GDM1 (cell line): ENCODE measurements around the gene PDK3.

Experiments used
- DNase-seq: peaks from one replicate; lab custom pipeline; 2025; lab: John Stamatoyannopoulos, UW

The PDK3 gene

DNA sequence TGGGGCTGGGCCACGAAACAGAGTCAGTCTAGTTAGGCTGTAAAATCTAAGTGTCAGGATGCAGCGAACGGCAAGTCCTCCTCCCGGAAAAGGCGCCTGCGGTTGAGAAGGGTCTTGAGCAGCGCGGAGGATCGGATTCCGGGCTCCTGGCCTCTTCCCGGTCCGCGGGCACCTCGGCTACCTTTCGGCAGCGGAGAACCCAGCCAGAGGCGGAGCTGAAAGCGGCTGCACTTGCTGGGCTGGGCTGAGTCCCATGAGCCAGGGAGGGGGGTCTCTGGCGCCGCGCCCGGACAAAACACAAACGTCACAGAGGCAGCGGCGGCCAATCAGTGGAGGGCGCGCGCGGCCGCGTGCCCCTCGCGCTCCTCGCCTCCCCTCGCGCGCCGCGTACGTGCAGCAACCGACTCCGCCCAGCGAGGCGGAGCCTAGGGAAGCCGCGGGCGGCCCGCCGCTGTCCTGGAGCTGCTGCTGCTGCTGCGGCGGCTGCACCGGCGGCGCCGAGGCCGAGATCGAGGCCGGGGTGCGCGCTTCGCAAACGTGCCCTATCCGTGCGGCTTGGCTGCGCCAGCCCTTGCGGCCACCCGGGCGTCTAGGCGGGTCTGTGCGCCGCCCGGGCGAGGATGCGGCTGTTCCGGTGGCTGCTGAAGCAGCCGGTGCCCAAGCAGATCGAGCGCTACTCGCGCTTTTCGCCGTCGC is at the start of gene PDK3:
PDK3 (plus strand) TSS at position 451 of the 696 bp plus-strand sequence; CDS start at position 621, 170 bp downstream.
- DNase-seq: peak; percentile 89

- DNase-seq: no peak
Measured at GRCh38 chrX:24415921-24416320, 49.2 kb upstream of the PDK3 start.

DNA sequence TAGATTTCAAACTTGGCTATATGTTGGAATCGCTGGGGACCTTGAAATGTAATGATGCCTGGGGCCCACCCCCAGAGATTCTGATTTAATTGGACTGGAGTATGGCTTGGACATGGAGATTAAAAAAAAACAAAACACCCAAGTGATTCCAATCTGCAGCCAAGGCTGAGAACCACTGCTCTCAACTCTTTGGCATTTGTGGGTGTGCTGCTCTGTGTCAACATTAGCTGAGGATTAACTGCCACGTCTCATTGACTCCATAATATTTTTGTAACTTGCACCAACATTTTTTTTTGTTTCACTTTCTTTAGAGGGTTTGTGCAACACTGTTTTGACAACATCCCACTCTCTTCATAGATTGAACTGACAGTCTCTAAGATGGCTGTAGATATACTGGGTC is 41.1 kb upstream of the PDK3 start:
- no peak for DNase-seq

- DNase-seq: no peak
Measured at GRCh38 chrX:24424948-24425347, 40.1 kb upstream of the PDK3 start.

GRCh38 chrX:24425806-24426205 is 39.3 kb upstream of the PDK3 start:
- no peak for DNase-seq

- no peak for DNase-seq
Measured at GRCh38 chrX:24426340-24426913, 38.7 kb upstream of the PDK3 start.

DNA sequence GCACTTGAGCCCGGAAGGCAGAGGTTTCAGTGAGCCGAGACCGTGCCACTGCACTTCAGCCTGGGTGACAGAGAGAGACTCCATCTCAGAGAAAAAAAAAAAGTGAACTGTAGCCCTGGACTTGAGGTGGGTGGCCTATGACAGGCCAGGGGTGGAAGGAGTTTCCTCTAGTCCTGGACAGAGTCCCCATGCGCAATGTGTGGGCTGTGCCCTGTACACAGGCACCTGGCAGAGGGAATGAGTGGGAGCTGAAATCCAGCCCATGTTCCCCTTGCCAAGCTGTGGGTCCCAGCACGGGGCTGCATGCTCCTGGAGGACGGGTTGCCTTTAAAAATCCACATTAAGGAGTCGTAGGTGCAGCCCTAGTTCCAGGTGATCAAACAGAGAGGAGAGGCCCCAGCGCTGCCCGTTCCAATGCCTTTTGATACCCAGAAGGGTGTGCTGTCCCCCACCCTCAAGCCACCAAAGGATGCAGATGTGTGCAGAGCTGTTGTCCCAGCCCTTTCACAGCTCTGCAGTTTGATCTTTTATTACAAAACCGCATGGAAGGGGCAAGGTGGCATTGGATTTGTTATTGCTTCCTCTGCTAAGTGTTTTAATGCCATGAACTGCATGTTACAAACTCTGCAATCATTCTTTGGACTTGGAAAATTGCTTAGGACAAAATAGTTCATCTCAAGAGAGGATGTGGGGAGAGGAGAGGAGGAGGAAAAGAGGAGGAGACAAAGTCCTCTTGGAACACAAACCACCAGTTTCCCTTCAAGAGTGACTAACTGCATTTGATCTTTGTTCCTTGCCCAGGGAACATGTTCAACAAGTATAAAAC is 38.0 kb upstream of the PDK3 start:
- no peak for DNase-seq

DNA sequence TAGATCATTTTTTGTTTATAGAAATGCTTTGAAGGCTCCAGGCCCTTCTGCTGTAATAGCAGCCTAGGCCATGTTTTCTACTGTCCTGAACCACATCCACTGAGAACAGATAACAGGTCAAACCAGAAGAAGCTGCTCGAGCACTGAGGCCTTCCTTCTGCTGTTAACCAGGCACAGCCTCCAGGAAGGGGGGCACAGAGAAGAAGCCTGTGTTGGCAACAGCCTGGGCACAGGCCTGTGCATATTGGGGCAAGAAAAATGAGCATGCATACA is 37.4 kb upstream of the PDK3 start:
- no peak for DNase-seq

- no peak for DNase-seq
Measured at GRCh38 chrX:24428516-24428915, 36.6 kb upstream of the PDK3 start.

GRCh38 chrX:24435060-24435459 is 30.0 kb upstream of the PDK3 start:
- no peak for DNase-seq

- no peak for DNase-seq
Measured at GRCh38 chrX:24443918-24444317, 21.2 kb upstream of the PDK3 start.

DNA sequence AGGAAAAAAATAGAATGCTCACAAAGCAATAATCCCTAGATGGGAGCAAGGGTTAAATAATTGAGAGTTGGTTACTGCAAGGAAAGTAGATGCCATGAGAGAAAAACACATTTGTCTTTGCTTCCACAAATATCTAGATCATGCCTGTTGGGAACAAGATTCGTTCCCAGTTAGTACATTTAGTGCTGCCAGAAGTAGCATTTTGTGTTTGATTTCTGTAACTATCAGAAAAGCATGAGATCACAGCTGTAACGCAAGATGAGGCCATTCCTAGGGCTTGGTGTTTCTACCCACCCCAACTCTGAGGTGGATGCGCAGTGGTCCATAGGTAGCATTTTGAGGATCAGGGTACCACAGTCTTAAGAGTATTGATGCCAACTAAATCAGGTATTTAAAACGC is 20.4 kb upstream of the PDK3 start:
- no peak for DNase-seq

- no peak for DNase-seq
Measured at GRCh38 chrX:24448762-24449250, 16.3 kb upstream of the PDK3 start.

- DNase-seq: no peak
Measured at GRCh38 chrX:24463077-24463476, 2.0 kb upstream of the PDK3 start.

DNA sequence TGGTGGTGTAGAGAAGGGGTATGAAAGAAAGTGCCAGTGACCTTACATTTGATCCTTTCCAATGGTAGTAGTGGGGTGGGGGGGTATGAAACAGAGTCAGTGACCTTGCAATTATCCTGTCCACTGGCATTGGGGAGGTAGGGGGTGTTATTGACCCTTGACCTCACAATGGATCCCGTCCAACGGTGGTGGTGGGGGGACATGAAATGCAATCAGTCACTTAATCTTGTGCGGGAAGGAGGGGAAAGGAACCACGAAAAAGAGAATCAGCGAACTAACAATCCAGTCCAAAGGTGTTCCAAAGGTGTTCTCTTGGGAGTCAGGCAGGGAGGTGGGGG is 619 bp upstream of the PDK3 start:
- DNase-seq: no peak

- DNase-seq: no peak
Measured at GRCh38 chrX:24465532-24465865, 413 bp downstream of the PDK3 start.

DNA sequence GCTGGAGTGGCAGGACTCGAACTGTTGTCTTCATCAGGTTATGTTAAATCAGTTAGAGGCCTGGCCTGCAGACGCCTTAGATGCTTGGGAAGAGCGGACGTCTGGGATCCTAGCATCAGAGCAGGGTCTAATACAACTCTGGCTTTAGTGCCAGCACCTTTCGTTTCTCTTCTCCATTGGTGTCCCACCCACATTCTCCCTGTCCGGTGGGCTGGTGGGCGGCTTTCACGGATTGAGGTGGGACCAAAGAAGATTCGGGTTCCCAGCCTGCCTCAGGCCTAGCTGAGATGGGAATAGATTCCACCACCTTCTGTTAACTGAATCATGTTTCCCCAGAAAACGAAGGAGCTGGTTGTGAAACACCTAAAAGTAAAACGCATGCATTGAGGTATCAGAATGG is 939 bp downstream of the PDK3 start:
- no peak for DNase-seq

DNA sequence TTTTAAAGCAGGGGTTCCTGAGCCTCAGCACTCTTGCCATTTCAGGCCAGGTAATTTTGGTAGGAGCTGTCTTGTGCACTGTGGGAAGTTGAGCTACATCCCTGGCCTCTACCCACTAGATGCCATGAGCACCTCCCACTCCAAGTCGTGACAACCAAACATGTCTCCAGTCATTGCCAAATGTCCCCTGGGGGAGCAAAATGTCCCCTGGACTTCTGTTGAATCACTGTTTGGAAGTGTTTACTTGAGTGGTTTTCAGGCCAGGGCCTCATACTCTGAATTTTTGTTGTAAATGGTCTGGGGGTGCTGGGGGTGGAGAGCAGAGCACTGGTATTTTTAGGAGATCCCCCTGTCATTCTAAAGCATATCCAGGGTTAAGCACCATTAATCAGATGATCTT is 3.2 kb downstream of the PDK3 start:
- DNase-seq: no peak

DNA sequence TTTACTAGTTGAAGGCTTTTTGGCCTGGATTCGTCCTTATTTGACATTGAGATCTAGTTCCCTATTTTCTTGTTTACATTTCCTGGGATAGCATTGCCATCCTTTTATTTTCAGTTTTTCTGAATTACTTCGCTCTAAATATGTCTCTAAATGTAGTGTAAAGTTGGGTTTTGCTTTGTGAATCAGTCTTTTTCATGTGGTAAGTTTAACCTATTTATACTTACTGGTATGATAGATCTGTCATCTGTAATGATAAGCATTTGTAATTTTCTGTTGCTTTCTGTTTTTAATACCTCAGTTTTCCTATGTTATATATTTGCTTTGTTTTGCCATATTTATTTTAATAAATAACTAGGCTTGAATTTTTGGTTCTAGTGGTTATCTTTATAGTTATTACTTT is 6.7 kb downstream of the PDK3 start:
- DNase-seq: no peak

GRCh38 chrX:24475480-24475879 is 10.4 kb downstream of the PDK3 start:
- DNase-seq: no peak

DNA sequence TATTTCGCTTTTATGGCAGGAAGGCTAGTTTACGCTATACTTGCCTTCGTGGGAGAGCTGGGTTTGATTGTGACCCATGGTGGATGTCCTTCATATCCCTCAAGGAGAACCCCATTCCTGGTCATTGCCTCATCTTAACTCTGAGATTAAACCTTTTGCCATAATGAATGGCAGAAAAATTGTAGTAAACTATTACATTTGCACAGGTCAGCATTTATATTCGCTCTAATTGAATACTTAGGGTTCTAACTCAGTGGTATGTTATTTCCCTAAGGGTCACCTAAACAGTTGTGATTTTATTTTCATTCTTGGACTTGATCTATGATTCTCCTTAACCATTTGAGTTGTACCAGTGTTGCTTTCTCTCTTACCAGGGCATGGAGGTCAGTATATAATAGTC is 13.4 kb downstream of the PDK3 start:
- no peak for DNase-seq

GRCh38 chrX:24479924-24480323 is 14.8 kb downstream of the PDK3 start:
- DNase-seq: peak; percentile 65

DNA sequence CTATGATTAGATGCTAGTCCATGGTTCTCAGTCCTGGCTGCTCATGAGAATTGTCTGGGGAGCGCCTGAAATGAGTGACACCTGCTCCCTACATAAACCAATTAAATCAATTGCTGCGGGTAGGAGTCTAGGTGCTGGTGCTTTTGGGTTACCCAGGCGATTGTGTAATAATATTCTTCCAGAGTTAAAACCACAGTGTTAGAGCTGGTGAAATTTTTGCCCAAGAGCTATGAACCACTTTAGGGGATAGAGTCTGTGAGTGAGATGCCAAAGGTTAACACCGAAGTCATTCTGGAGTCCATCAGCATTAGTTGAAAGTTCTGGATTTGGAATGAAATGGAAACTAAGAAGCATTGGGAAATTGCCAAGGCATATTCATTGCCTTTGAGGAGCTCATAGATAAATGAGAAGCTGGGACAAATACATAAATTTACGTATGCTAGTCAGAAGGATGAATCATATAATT is 15.3 kb downstream of the PDK3 start:
- DNase-seq: no peak
